HCT116 (cell line): ENCODE results near the gene AQP10. TPM values are rescaled to one million over a fixed set of nuclear protein-coding genes. Genes with fewer than 3 reads are reported as not detected.

Experiments used
- ATAC-seq: fragments of 200-7000 bp; cut with Tn5 transposase; 2 replicates; pipeline ENCODE4 v1.9.1; 2020; ENCODE audit warnings: mild to moderate bottlenecking, moderate library complexity
- BruUV-seq: library from RNA; stranded (reverse); fragments of 400-500 nt; replicated peaks from 2 replicates; lab custom pipeline; 2021; lab: Mats Ljungman, UMichigan
- CTCF ChIA-PET: fragments of 300-600 bp; sonication (Branson Sonifier 250); formaldehyde crosslinking; loops from one replicate; lab custom pipeline; 2021; ENCODE audit warnings: antibody characterized with exemption; lab: Charles Lee
- POLR2A ChIA-PET: fragments of 300-600, 350-600 bp; sonication (Branson Sonifier 250); formaldehyde crosslinking; loops from one replicate; lab custom pipeline; 2021; ENCODE audit warnings: antibody characterized with exemption; lab: Charles Lee
- RAD21 ChIA-PET, 2 experiments: fragments of 300-600 bp; sonication (Branson Sonifier 250); formaldehyde crosslinking; loops; one replicate each; lab custom pipeline; 2023; ENCODE audit warnings: low total read pairs in 2 of 2; ENCODE audit not compliant: uncharacterized antibody in 2 of 2, unreplicated experiment in 2 of 2, low non-redundant PET in 1 of 2; lab: Charles Lee
- DNase-seq: peaks from one replicate; pipeline ENCODE4 v3.0.0-alpha.2; 2010; ENCODE audit warnings: low read depth, low spot score
- H2AFZ ChIP-seq: fragments of 200-600 bp; shearing (Covaris generic), sonication (generic); 2 replicates; pipeline ENCODE4 v1.6.1; 2017; ENCODE audit warnings: low read depth, mixed run types, mixed read lengths, antibody characterized with exemption, low read length; ENCODE audit not compliant: poor library complexity, severe bottlenecking
- H3K27ac ChIP-seq: 2 replicates; pipeline ENCODE4 v1.5.1; 2012; ENCODE audit warnings: low read depth, low read length
- H3K27me3 ChIP-seq: fragments of 200-600 bp; sonication (generic); 2 replicates; pipeline ENCODE4 v1.6.1; 2016; ENCODE audit warnings: mixed run types, low read length, mixed read lengths; ENCODE audit not compliant: insufficient read depth
- H3K36me3 ChIP-seq, 2 experiments: fragments of 200-500 bp in 1 of 2; fragments of 200-600 bp in 1 of 2; sonication (Bioruptor generic) in 1 of 2; sonication (generic) in 1 of 2; 2 replicates each; pipeline versions ENCODE4 v1.5.1 to v1.6.1; 2014 to 2016; ENCODE audit warnings: low read length in 2 of 2, inconsistent platforms in 1 of 2, mixed read lengths in 1 of 2, mixed run types in 1 of 2; ENCODE audit not compliant: insufficient read depth in 2 of 2, control insufficient read depth in 1 of 2
- H3K4me1 ChIP-seq, 2 experiments: fragments of 200-600 bp in 1 of 2; sonication (generic) in 1 of 2; 2 replicates each; pipeline versions ENCODE4 v1.5.1 to v1.6.1; 2012 to 2017; ENCODE audit warnings: low read length in 2 of 2, inconsistent platforms in 1 of 2, mild to moderate bottlenecking in 1 of 2, mixed read lengths in 1 of 2, mixed run types in 1 of 2, moderate library complexity in 1 of 2; ENCODE audit not compliant: insufficient read depth in 2 of 2, control insufficient read depth in 1 of 2
- H3K4me2 ChIP-seq: fragments of 200-600 bp; sonication (generic); 2 replicates; pipeline ENCODE4 v1.6.1; 2017; ENCODE audit warnings: mixed run types, low read length, mixed read lengths
- H3K4me3 ChIP-seq, 2 experiments: fragments of 200-600 bp in 1 of 2; sonication (generic) in 1 of 2; replicated peaks in 1 of 2; 2 replicates each; pipeline ENCODE4 v1.5.1; 2011 to 2016; ENCODE audit warnings: low read length in 2 of 2, control low read depth in 1 of 2, low read depth in 1 of 2, mild to moderate bottlenecking in 1 of 2, mixed read lengths in 1 of 2, mixed run types in 1 of 2
- H3K79me2 ChIP-seq: fragments of 200-600 bp; sonication (generic); 2 replicates; pipeline ENCODE4 v1.6.1; 2017; ENCODE audit warnings: mild to moderate bottlenecking, mixed run types, low read length, moderate library complexity, mixed read lengths; ENCODE audit not compliant: insufficient read depth
- H3K9ac ChIP-seq: fragments of 200-600 bp; sonication (generic); 2 replicates; pipeline ENCODE4 v1.6.1; 2016; ENCODE audit warnings: low read length, mixed read lengths
- H3K9me2 ChIP-seq: fragments of 200-600 bp; sonication (generic), shearing (Covaris generic); 2 replicates; pipeline ENCODE4 v1.6.1; 2017; ENCODE audit warnings: mixed run types, mild to moderate bottlenecking, moderate library complexity; ENCODE audit not compliant: insufficient read depth
- H3K9me3 ChIP-seq, 2 experiments: fragments of 200-500 bp in 1 of 2; fragments of 200-600 bp in 1 of 2; sonication (Bioruptor generic) in 1 of 2; sonication (generic) in 1 of 2; 2 replicates each; pipeline ENCODE4 v1.6.1; 2014 to 2017; ENCODE audit warnings: low read length in 2 of 2, mixed read lengths in 2 of 2, inconsistent platforms in 1 of 2, low read depth in 1 of 2, mild to moderate bottlenecking in 1 of 2, mixed run types in 1 of 2, moderate library complexity in 1 of 2; ENCODE audit not compliant: control insufficient read depth in 1 of 2, insufficient read depth in 1 of 2
- H4K20me1 ChIP-seq: fragments of 200-600 bp; sonication (generic), shearing (Covaris generic); 2 replicates; pipeline ENCODE4 v1.6.1; 2017; ENCODE audit warnings: mixed run types, mild to moderate bottlenecking, moderate library complexity; ENCODE audit not compliant: insufficient read depth
- CBX3 ChIP-seq: IDR thresholded peaks from 2 replicates; pipeline ENCODE4 v1.6.1; 2012; ENCODE audit warnings: low read depth
- CEBPB ChIP-seq: IDR thresholded peaks from 2 replicates; pipeline ENCODE4 v1.6.1; 2012; ENCODE audit warnings: low read depth
- EZH2phosphoT487 ChIP-seq: fragments of 200-600 bp; IDR thresholded peaks from 2 replicates; pipeline ENCODE4 v1.6.1; 2018; ENCODE audit warnings: antibody characterized with exemption, borderline replicate concordance
- FOSL1 ChIP-seq: IDR thresholded peaks from 2 replicates; pipeline ENCODE4 v1.6.1; 2012; ENCODE audit warnings: low read depth
- JUND ChIP-seq: IDR thresholded peaks from 2 replicates; pipeline ENCODE4 v1.6.1; 2012
- POLR2A ChIP-seq: IDR thresholded peaks from 2 replicates; pipeline ENCODE4 v1.7.0; 2011; ENCODE audit warnings: borderline replicate concordance; ENCODE audit not compliant: insufficient read depth, insufficient read length; ENCODE audit errors: extremely low read depth
- POLR2AphosphoS5 ChIP-seq: IDR thresholded peaks from 2 replicates; pipeline ENCODE4 v1.6.1; 2011; ENCODE audit warnings: mild to moderate bottlenecking, low read depth, low read length, moderate library complexity
- RAD21 ChIP-seq: IDR thresholded peaks from 2 replicates; pipeline ENCODE4 v1.6.1; 2012; ENCODE audit warnings: low read depth, mild to moderate bottlenecking
- SIN3A ChIP-seq: IDR thresholded peaks from 2 replicates; pipeline ENCODE4 v1.6.1; 2012; ENCODE audit warnings: low read depth
- SP1 ChIP-seq: IDR thresholded peaks from 2 replicates; pipeline ENCODE4 v1.6.1; 2012; ENCODE audit warnings: low read depth
- SRF ChIP-seq: IDR thresholded peaks from 2 replicates; pipeline ENCODE4 v1.6.1; 2012; ENCODE audit warnings: low read depth
- TCF7L2 ChIP-seq: IDR thresholded peaks from 2 replicates; pipeline ENCODE4 v1.7.0; 2011; ENCODE audit warnings: borderline replicate concordance, inconsistent platforms; ENCODE audit not compliant: insufficient read depth, insufficient read length; ENCODE audit errors: extremely low read depth
- ZNF274 ChIP-seq: fragments of 200-500 bp; sonication (Bioruptor generic); IDR thresholded peaks from 2 replicates; pipeline ENCODE4 v1.6.1; 2014; ENCODE audit warnings: mild to moderate bottlenecking, low read depth, low read length, inconsistent platforms
- intact Hi-C: fragments of 100-400 bp; cut with micrococcal nuclease; formaldehyde crosslinking; loops from 2 replicates; pipeline ENCODE4 v1.10.0; 2022
- total RNA-seq: library from RNA; stranded (reverse); gene quantifications from one replicate; pipeline ENCODE4 v1.2.1, GENCODE V29; 2021; ENCODE audit not compliant: unreplicated experiment
- TF ChIP-seq, protein P1 (sequence below): IDR thresholded peaks from 2 replicates; pipeline ENCODE4 v1.6.1; 2011; ENCODE audit warnings: mild to moderate bottlenecking, low read length, moderate library complexity; ENCODE audit not compliant: insufficient replicate concordance; ENCODE audit errors: extremely low read depth
- TF ChIP-seq, protein P2 (sequence below): IDR thresholded peaks from 2 replicates; pipeline ENCODE4 v1.6.1; 2012; ENCODE audit warnings: low read depth

Gene AQP10
- total RNA-seq, 1 experiment from 2014 or later: not detected

DNA sequence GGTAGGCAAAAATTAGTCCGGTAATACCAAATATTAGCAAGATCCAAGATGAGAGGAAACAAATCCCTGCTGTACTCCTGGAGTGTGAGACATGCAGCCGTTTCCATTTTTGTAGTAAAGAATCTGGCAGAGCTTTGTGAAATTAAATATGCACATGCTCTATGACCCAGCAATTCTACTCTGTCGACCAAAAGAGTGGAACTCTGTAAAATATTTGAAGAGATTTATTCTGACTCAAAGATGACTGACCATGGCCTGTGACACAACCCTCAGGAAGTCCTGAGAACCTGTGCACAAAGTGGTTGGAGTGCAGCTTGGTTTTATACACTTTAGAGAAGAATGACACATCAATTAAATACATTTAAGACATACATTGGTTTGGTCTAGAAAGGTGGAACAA lies 32.2 kb upstream of the AQP10 start:
- Histone ChIP-seq H2AFZ (no peak overlapping the region), H3K4me2 (no peak overlapping the region), H3K4me1 (no peaks in the 10 kb centered on the region), H4K20me1 (no peaks in the 10 kb centered on the region), H3K9ac (no peak overlapping the region), H3K9me2 (no peaks in the 10 kb centered on the region), H3K79me2 (no peaks in the 10 kb centered on the region), H3K4me3 (no peak overlapping the region), H3K9me3 (no peaks in the 10 kb centered on the region), H3K27me3 (no peaks in the 10 kb centered on the region), H3K36me3 (no peaks in the 10 kb centered on the region), H3K27ac (no peak overlapping the region)
- DNase-seq: no peak
- TF ChIP-seq EZH2phosphoT487: no peak
- TF ChIP-seq POLR2A: no peak
- TF ChIP-seq, protein P1, sequence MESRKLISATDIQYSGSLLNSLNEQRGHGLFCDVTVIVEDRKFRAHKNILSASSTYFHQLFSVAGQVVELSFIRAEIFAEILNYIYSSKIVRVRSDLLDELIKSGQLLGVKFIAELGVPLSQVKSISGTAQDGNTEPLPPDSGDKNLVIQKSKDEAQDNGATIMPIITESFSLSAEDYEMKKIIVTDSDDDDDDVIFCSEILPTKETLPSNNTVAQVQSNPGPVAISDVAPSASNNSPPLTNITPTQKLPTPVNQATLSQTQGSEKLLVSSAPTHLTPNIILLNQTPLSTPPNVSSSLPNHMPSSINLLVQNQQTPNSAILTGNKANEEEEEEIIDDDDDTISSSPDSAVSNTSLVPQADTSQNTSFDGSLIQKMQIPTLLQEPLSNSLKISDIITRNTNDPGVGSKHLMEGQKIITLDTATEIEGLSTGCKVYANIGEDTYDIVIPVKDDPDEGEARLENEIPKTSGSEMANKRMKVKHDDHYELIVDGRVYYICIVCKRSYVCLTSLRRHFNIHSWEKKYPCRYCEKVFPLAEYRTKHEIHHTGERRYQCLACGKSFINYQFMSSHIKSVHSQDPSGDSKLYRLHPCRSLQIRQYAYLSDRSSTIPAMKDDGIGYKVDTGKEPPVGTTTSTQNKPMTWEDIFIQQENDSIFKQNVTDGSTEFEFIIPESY: no peak
- TF ChIP-seq CEBPB: no peak
- no peak for TF ChIP-seq RAD21
- no peak for TF ChIP-seq POLR2AphosphoS5
- TF ChIP-seq JUND: no peak
- TF ChIP-seq FOSL1: no peak
- TF ChIP-seq, protein P2, sequence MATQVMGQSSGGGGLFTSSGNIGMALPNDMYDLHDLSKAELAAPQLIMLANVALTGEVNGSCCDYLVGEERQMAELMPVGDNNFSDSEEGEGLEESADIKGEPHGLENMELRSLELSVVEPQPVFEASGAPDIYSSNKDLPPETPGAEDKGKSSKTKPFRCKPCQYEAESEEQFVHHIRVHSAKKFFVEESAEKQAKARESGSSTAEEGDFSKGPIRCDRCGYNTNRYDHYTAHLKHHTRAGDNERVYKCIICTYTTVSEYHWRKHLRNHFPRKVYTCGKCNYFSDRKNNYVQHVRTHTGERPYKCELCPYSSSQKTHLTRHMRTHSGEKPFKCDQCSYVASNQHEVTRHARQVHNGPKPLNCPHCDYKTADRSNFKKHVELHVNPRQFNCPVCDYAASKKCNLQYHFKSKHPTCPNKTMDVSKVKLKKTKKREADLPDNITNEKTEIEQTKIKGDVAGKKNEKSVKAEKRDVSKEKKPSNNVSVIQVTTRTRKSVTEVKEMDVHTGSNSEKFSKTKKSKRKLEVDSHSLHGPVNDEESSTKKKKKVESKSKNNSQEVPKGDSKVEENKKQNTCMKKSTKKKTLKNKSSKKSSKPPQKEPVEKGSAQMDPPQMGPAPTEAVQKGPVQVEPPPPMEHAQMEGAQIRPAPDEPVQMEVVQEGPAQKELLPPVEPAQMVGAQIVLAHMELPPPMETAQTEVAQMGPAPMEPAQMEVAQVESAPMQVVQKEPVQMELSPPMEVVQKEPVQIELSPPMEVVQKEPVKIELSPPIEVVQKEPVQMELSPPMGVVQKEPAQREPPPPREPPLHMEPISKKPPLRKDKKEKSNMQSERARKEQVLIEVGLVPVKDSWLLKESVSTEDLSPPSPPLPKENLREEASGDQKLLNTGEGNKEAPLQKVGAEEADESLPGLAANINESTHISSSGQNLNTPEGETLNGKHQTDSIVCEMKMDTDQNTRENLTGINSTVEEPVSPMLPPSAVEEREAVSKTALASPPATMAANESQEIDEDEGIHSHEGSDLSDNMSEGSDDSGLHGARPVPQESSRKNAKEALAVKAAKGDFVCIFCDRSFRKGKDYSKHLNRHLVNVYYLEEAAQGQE: no peak
- no peak for TF ChIP-seq TCF7L2
- TF ChIP-seq SIN3A: no peak
- no peak for TF ChIP-seq SP1
- TF ChIP-seq ZNF274: no peak
- no peak for TF ChIP-seq CBX3
- TF ChIP-seq SRF: no peak
- ChIA-PET POLR2A (no interaction called here), RAD21 (no interaction called here), CTCF (no interaction called here)
- intact Hi-C loops: no loop called here
- ATAC-seq: no peak
- no TSS peak for BruUV-seq
